Activated B cell treated with CpG ODN at 0.5 μM for 24 hours (primary cell): ENCODE results near the gene METAP1D. TPM values are rescaled to one million over a fixed set of nuclear protein-coding genes. Genes with fewer than 3 reads are reported as not detected.

ENCODE experiments used
- ATAC-seq: fragments of 200-7000 bp; cut with Tn5 transposase; one replicate; pipeline ENCODE4 v1.10.0; 2021; ENCODE audit warnings: low read depth, mild to moderate bottlenecking, moderate library complexity
- CTCF ChIA-PET: fragments of 350-600 bp; sonication (Branson Sonifier 250); formaldehyde crosslinking; loops from one replicate; lab custom pipeline; 2021; ENCODE audit warnings: antibody characterized with exemption; lab: Charles Lee
- POLR2A ChIA-PET: fragments of 350-600 bp; sonication (Branson Sonifier 250); formaldehyde crosslinking; loops from one replicate; lab custom pipeline; 2021; ENCODE audit warnings: antibody characterized with exemption; lab: Charles Lee
- DNase-seq: peaks from one replicate; pipeline ENCODE4 v3.0.0; 2022
- H3K27ac Mint-ChIP-seq: one replicate; pipeline ENCODE4 v1.8.0; 2020; ENCODE audit warnings: mixed read lengths
- H3K27me3 Mint-ChIP-seq: one replicate; pipeline ENCODE4 v1.8.0; 2021; ENCODE audit warnings: mixed read lengths
- H3K36me3 Mint-ChIP-seq: one replicate; pipeline ENCODE4 v1.8.0; 2021; ENCODE audit warnings: low read depth, mixed read lengths
- H3K4me1 Mint-ChIP-seq: one replicate; pipeline ENCODE4 v1.8.0; 2021; ENCODE audit warnings: mixed read lengths
- H3K4me3 Mint-ChIP-seq: one replicate; pipeline ENCODE4 v1.8.0; 2020; ENCODE audit warnings: mild to moderate bottlenecking, mixed read lengths
- H3K9me3 Mint-ChIP-seq: one replicate; pipeline ENCODE4 v1.8.0; 2020; ENCODE audit warnings: mixed read lengths
- CTCF ChIP-seq: fragments of 200-600 bp; IDR thresholded peaks from one replicate; pipeline ENCODE4 v1.8.0; 2022; ENCODE audit warnings: antibody characterized with exemption, mild to moderate bottlenecking
- intact Hi-C: fragments of 100-400 bp; cut with micrococcal nuclease; formaldehyde crosslinking; loops from one replicate; pipeline ENCODE4 v1.15.1; 2024
- total RNA-seq: library from RNA; stranded (reverse); gene quantifications from 2 replicates; pipeline ENCODE4 v1.2.3, GENCODE V29; 2022

Gene METAP1D
- total RNA-seq, 1 donor from 2014 or later: 13.7 TPM

- ATAC-seq: no peak
- peak within 1 kb of the TSS; percentile 79 for H3K27ac Mint-ChIP-seq
Measured at GRCh38 chr2:172085460-172086159, 85.9 kb downstream of the METAP1D start, which contains the start of gene DLX1. Gene DLX1, plus strand, starts transcription at chr2:172085507. Its CDS starts 171 bp downstream, at chr2:172085678.

GRCh38 chr2:172086241-172087206, 86.8 kb downstream of the METAP1D start:
- POLR2A ChIA-PET: interaction anchor here (0.6 kb wide), 1 partner anchor 1877 kb away, joined by 4 read pairs; no protein-coding TSS in a partner anchor
- ATAC-seq: peak; percentile 38
- Mint-ChIP-seq H3K27ac (peak overlapping the region; percentile 68), H3K9me3 (no peaks in the 10 kb centered on the region), H3K4me3 (peak overlapping the region; percentile 47), H3K36me3 (peaks cover 2% of the 10 kb centered on the region), H3K4me1 (peaks cover 37% of the 10 kb centered on the region), H3K27me3 (peaks cover 72% of the 10 kb centered on the region)
- no peak for TF ChIP-seq CTCF
- intact Hi-C loops: loop anchor here (1.0 kb wide), 1 partner anchor 9 kb away; no protein-coding TSS in a partner anchor
- CTCF ChIA-PET: no interaction called here
- DNase-seq: no peak

More at GRCh38 chr2:172085460-172086159, 85.9 kb downstream of the METAP1D start, which contains the start of gene DLX1:
- CTCF ChIA-PET: interaction anchor here (1.0 kb wide), 1 partner anchor 382 kb away, joined by 5 read pairs; no protein-coding TSS in a partner anchor
- Mint-ChIP-seq H3K4me3 (peak within 1 kb of the TSS; percentile 75), H3K4me1 (peaks cover 39% of the 10 kb centered on the region), H3K36me3 (peaks cover 2% of the 10 kb centered on the region), H3K9me3 (no peaks in the 10 kb centered on the region), H3K27me3 (peaks cover 74% of the 10 kb centered on the region)
- no peak for TF ChIP-seq CTCF
- DNase-seq: no peak
- intact Hi-C loops: loop anchor here (1.0 to 2.0 kb wide), 3 partner anchors 10 to 1315 kb away; partner anchors contain the start of gene DLX2
- POLR2A ChIA-PET: no interaction called here

GRCh38 chr2:172087207-172087779, 87.5 kb downstream of the METAP1D start:
- Mint-ChIP-seq H3K9me3 (no peaks in the 10 kb centered on the region), H3K4me3 (peak overlapping the region; percentile 24), H3K27ac (peak overlapping the region; percentile 65), H3K4me1 (peaks cover 37% of the 10 kb centered on the region), H3K27me3 (peaks cover 74% of the 10 kb centered on the region), H3K36me3 (peaks cover 2% of the 10 kb centered on the region)
- ATAC-seq (no peak), DNase-seq (no peak)
- no peak for TF ChIP-seq CTCF
- ChIA-PET POLR2A (interaction anchor here (0.6 kb wide), 1 partner anchor 1877 kb away, joined by 4 read pairs; no protein-coding TSS in a partner anchor), CTCF (interaction anchor here (1.3 kb wide), 1 partner anchor 16 kb away, joined by 3 read pairs; the partner anchor contains the start of gene DLX2)
- intact Hi-C loops: no loop called here

- TF ChIP-seq CTCF: no peak
- POLR2A ChIA-PET: no interaction called here
- intact Hi-C loops: no loop called here
- no peak overlapping the region for H3K4me3 Mint-ChIP-seq
- H3K27ac Mint-ChIP-seq: peak overlapping the region; percentile 65
- CTCF ChIA-PET: interaction anchor here (0.9 to 1.3 kb wide), 2 partner anchors 15 to 18 kb away, joined by 3 to 5 read pairs; partner anchors contain the start of gene DLX2
- H3K27me3 Mint-ChIP-seq: peaks cover 74% of the 10 kb centered on the region
- no peak for ATAC-seq
- peaks cover 39% of the 10 kb centered on the region for H3K4me1 Mint-ChIP-seq
- no peak for DNase-seq
- no peaks in the 10 kb centered on the region for H3K9me3 Mint-ChIP-seq
- H3K36me3 Mint-ChIP-seq: peaks cover 2% of the 10 kb centered on the region
Measured at GRCh38 chr2:172087780-172088244, 88.1 kb downstream of the METAP1D start.
